ENCODE measurements around the gene SP4. TPM values are rescaled to one million over a fixed set of nuclear protein-coding genes. Genes with fewer than 3 reads are reported as not detected.

SP4 gene
- total and polyA plus RNA-seq, 2 donors (not counting 3 experiments of a cell fraction or from before 2014, with no cell fraction given) = 3.3 to 8.8 TPM

DNA sequence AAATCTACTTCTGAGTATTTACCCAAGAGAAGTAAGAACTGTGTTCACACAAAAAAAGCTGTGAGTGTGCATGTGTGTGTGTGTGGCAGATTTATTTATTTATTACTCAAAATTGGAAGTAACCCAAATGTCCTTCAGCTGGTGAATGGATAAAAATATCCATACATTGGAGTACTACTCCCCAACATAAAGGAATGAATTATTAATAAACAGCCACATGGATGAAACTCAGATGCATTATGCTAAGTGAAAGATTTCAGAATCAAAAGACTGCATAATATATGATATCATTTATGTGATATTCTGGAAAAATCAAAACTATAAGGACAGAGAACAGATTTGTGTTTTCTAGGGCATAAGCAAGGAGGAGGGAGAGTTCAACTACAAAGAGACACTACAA lies 67.8 kb downstream of the SP4 start:
- Histone ChIP-seq H3K36me3 (ENCODE audit: control insufficient read depth in 2 of 2, extremely low read depth in 1 of 2, insufficient read depth in 2 of 2, low read length in 2 of 2) (no peaks in the 10 kb centered on the region), H3K79me2 (ENCODE audit: control insufficient read depth, insufficient read depth, low read length) (no peaks in the 10 kb centered on the region), H3K9ac (replicated peaks; ENCODE audit: extremely low read depth, insufficient read depth, low read length) (no peak overlapping the region), H3K4me3 (replicated peaks in 1 of 3; ENCODE audit: insufficient read depth in 1 of 3, low read depth in 1 of 3, low read length in 3 of 3) (no peak overlapping the region), H4K20me1 (replicated peaks; ENCODE audit: control insufficient read depth, extremely low read depth, insufficient read depth, low read length) (no peaks in the 10 kb centered on the region), H3K27me3 (ENCODE audit: control insufficient read depth in 2 of 2, insufficient read depth in 2 of 2, low read length in 2 of 2) (no peaks in the 10 kb centered on the region), H3K9me3 (replicated peaks; ENCODE audit: control insufficient read depth, insufficient read depth, low read length) (no peaks in the 10 kb centered on the region), H3K27ac (ENCODE audit: insufficient read depth, low read depth, low read length) (no peak overlapping the region), H3K9me1 (replicated peaks; ENCODE audit: control insufficient read depth, extremely low read depth, insufficient read depth, low read length) (no peaks in the 10 kb centered on the region), H3K4me2 (ENCODE audit: insufficient read depth, low read length) (no peak overlapping the region), H3K4me1 (ENCODE audit: control insufficient read depth, extremely low read depth, insufficient read depth, low read length) (no peaks in the 10 kb centered on the region), H2AFZ (ENCODE audit: low read depth, low read length) (no peak overlapping the region)
- DNase-seq (ENCODE audit: low read depth, low spot score) (no peak), FAIRE-seq (no peak)
- ChIA-PET POLR2A (no interaction called here), CTCF (interaction anchor here (2.9 kb wide), 1 partner anchor 233 kb away, joined by 15 read pairs; no protein-coding TSS in a partner anchor)
- TF ChIP-seq, protein P1, sequence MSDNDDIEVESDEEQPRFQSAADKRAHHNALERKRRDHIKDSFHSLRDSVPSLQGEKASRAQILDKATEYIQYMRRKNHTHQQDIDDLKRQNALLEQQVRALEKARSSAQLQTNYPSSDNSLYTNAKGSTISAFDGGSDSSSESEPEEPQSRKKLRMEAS (IDR thresholded peaks at IDR 0.05; ENCODE audit: insufficient read depth, insufficient read length) = no peak
- TF ChIP-seq GATA2 (IDR thresholded peaks at IDR 0.05; ENCODE audit: insufficient read depth, insufficient read length, low read depth, low read length) (no peak), JUN (IDR thresholded peaks at IDR 0.05; ENCODE audit: borderline replicate concordance, insufficient read depth, insufficient read length, low read depth) (no peak)
- dilution Hi-C loops (cut with MboI; ENCODE audit: extremely low pct_ligation_motif_present, low sequenced_read_pairs) (no loop called here), intact Hi-C loops (cut with micrococcal nuclease) (loop anchor here (2.0 kb wide), 1 partner anchor 195 kb away; no protein-coding TSS in a partner anchor)
- no TSS peak for BruUV-seq (replicated peaks)

DNA sequence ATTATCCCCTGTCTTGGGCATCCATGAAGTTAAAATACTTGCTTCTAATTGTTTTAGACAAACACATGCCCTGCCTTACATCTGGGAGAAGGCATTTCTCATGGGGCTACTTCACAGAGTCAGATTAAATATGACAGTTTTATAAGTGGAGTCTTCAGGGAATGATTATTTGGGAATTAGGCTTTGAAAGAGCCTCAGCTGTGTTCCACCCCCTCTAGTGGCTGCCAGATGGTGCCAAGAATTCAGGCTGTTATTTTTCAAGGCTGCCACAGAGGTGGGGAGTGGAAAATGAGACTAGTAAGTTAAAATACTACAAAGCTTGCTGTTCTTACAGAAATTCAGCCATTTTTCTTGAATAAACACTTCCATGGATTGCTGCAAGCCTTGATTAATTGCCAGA lies 69.2 kb downstream of the SP4 start:
- DNase-seq (ENCODE audit: low read depth, low spot score) (no peak), FAIRE-seq (no peak)
- no peaks in the 10 kb centered on the region for H3K79me2 ChIP-seq (ENCODE audit: control insufficient read depth, insufficient read depth, low read length)
- POLR2A ChIA-PET = no interaction called here
- CTCF ChIA-PET = interaction anchor here (0.7 to 2.9 kb wide), 13 partner anchors 10 to 719 kb away, joined by 3 to 15 read pairs (median 4); no protein-coding TSS in a partner anchor
- TF ChIP-seq, protein P2, sequence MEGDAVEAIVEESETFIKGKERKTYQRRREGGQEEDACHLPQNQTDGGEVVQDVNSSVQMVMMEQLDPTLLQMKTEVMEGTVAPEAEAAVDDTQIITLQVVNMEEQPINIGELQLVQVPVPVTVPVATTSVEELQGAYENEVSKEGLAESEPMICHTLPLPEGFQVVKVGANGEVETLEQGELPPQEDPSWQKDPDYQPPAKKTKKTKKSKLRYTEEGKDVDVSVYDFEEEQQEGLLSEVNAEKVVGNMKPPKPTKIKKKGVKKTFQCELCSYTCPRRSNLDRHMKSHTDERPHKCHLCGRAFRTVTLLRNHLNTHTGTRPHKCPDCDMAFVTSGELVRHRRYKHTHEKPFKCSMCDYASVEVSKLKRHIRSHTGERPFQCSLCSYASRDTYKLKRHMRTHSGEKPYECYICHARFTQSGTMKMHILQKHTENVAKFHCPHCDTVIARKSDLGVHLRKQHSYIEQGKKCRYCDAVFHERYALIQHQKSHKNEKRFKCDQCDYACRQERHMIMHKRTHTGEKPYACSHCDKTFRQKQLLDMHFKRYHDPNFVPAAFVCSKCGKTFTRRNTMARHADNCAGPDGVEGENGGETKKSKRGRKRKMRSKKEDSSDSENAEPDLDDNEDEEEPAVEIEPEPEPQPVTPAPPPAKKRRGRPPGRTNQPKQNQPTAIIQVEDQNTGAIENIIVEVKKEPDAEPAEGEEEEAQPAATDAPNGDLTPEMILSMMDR (IDR thresholded peaks at IDR 0.05; ENCODE audit: extremely low read depth in 1 of 2, insufficient read depth in 1 of 2, low read depth in 1 of 2, low read length in 2 of 2) = peak in 1 of 2 donors; percentile 13
- TF ChIP-seq JUN (IDR thresholded peaks at IDR 0.05; ENCODE audit: borderline replicate concordance, insufficient read depth, insufficient read length, low read depth) = no peak
- H3K9me3 ChIP-seq (replicated peaks; ENCODE audit: control insufficient read depth, insufficient read depth, low read length) = no peaks in the 10 kb centered on the region
- no peaks in the 10 kb centered on the region for H3K4me1 ChIP-seq (ENCODE audit: control insufficient read depth, extremely low read depth, insufficient read depth, low read length)
- intact Hi-C loops (cut with micrococcal nuclease) (loop anchor here (2.0 kb wide), 1 partner anchor 196 kb away; no protein-coding TSS in a partner anchor), dilution Hi-C loops (cut with MboI; ENCODE audit: extremely low pct_ligation_motif_present, low sequenced_read_pairs) (no loop called here)
- H3K4me3 ChIP-seq (replicated peaks in 1 of 3; ENCODE audit: insufficient read depth in 1 of 3, low read depth in 1 of 3, low read length in 3 of 3) = no peak overlapping the region
- H3K27me3 ChIP-seq (ENCODE audit: control insufficient read depth in 2 of 2, insufficient read depth in 2 of 2, low read length in 2 of 2) = no peaks in the 10 kb centered on the region
- H4K20me1 ChIP-seq (replicated peaks; ENCODE audit: control insufficient read depth, extremely low read depth, insufficient read depth, low read length) = no peaks in the 10 kb centered on the region
- no TSS peak for BruUV-seq (replicated peaks)
- H3K9me1 ChIP-seq (replicated peaks; ENCODE audit: control insufficient read depth, extremely low read depth, insufficient read depth, low read length) = no peaks in the 10 kb centered on the region
- H2AFZ ChIP-seq (ENCODE audit: low read depth, low read length) = no peak overlapping the region
- H3K9ac ChIP-seq (replicated peaks; ENCODE audit: extremely low read depth, insufficient read depth, low read length) = no peak overlapping the region
- H3K27ac ChIP-seq (ENCODE audit: insufficient read depth, low read depth, low read length) = no peak overlapping the region
- no peaks in the 10 kb centered on the region for H3K36me3 ChIP-seq (ENCODE audit: control insufficient read depth in 2 of 2, extremely low read depth in 1 of 2, insufficient read depth in 2 of 2, low read length in 2 of 2)
- H3K4me2 ChIP-seq (ENCODE audit: insufficient read depth, low read length) = no peak overlapping the region
